ENCODE measurements around the gene CATSPER1.

DNA sequence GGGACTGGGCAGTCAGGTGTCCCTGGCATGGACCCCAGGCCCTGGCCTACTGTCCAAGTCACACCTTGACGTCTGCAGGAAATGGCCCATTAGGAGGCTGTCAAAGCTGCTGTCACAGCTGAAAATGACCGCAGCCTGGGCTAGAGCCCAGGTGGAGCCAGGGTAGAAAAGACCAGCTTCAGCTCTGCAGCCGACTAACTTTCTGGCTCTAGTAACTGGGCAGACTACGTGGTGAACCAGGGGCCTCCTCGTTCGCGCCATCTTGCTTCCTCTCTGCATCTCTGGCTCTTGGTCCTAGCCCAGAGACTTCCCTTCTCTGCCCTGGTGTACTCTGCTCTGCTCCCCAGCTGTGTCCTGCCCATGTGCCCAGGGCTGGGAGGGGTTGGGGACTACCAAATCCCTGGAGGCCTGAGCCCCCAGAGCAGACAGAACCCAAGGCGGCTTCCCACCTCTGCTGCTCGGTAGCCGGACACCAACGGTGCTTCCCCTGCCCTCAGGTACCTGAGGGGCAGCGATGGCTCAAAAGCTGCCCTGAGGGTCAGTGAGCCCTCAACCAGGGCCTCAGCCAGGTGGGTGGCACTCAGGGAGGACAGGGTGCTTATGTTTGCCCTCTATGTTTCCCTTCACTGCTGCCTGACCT, 45.1 kb downstream of the CATSPER1 start:
- no peak for TF ChIP-seq POLR2A (IDR thresholded peaks at IDR 0.05)
- TF ChIP-seq, protein P1, sequence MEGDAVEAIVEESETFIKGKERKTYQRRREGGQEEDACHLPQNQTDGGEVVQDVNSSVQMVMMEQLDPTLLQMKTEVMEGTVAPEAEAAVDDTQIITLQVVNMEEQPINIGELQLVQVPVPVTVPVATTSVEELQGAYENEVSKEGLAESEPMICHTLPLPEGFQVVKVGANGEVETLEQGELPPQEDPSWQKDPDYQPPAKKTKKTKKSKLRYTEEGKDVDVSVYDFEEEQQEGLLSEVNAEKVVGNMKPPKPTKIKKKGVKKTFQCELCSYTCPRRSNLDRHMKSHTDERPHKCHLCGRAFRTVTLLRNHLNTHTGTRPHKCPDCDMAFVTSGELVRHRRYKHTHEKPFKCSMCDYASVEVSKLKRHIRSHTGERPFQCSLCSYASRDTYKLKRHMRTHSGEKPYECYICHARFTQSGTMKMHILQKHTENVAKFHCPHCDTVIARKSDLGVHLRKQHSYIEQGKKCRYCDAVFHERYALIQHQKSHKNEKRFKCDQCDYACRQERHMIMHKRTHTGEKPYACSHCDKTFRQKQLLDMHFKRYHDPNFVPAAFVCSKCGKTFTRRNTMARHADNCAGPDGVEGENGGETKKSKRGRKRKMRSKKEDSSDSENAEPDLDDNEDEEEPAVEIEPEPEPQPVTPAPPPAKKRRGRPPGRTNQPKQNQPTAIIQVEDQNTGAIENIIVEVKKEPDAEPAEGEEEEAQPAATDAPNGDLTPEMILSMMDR (IDR thresholded peaks at IDR 0.05), result no peak
